ENCODE results near the gene ASAP3. TPM values are rescaled to one million over a fixed set of nuclear protein-coding genes. Genes with fewer than 3 reads are reported as not detected.

The ASAP3 gene
- total RNA-seq, 1 experiment from 2014 or later, result 17.6 TPM

GRCh38 chr1:23475641-23476040 lies 8.3 kb downstream of the ASAP3 start:
- no TSS peak for BruUV-seq (replicated peaks)
- Histone ChIP-seq H3K79me2 (ENCODE audit: low read depth) (no peaks in the 10 kb centered on the region), H3K9me3 (ENCODE audit: insufficient read depth, low read depth) (no peaks in the 10 kb centered on the region), H3K36me3 (ENCODE audit: low read depth) (no peaks in the 10 kb centered on the region), H3K4me2 (peak overlapping the region; percentile 46), H3K9me2 (ENCODE audit: insufficient read depth) (no peaks in the 10 kb centered on the region), H3K27me3 (ENCODE audit: insufficient read depth, low read depth) (no peaks in the 10 kb centered on the region), H3K27ac (peak overlapping the region; percentile 29; the same call in 1 of the 2 replicates), H3K4me3 (no peak overlapping the region), H3K4me1 (replicated peaks; ENCODE audit: insufficient read depth) (peaks cover 65% of the 10 kb centered on the region), H4K20me1 (ENCODE audit: insufficient read depth) (no peaks in the 10 kb centered on the region), H2AFZ (no peak overlapping the region), H3F3A (ENCODE audit: insufficient read depth, low read depth) (peaks cover 36% of the 10 kb centered on the region)
- POLR2A ChIA-PET (ENCODE audit: unreplicated experiment), result no interaction called here
- TF ChIP-seq EZH2 (IDR thresholded peaks at IDR 0.05; ENCODE audit: low read depth), result no peak
- TF ChIP-seq, protein P1, sequence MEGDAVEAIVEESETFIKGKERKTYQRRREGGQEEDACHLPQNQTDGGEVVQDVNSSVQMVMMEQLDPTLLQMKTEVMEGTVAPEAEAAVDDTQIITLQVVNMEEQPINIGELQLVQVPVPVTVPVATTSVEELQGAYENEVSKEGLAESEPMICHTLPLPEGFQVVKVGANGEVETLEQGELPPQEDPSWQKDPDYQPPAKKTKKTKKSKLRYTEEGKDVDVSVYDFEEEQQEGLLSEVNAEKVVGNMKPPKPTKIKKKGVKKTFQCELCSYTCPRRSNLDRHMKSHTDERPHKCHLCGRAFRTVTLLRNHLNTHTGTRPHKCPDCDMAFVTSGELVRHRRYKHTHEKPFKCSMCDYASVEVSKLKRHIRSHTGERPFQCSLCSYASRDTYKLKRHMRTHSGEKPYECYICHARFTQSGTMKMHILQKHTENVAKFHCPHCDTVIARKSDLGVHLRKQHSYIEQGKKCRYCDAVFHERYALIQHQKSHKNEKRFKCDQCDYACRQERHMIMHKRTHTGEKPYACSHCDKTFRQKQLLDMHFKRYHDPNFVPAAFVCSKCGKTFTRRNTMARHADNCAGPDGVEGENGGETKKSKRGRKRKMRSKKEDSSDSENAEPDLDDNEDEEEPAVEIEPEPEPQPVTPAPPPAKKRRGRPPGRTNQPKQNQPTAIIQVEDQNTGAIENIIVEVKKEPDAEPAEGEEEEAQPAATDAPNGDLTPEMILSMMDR (conservative IDR thresholded peaks at IDR 0.05), result no peak
- CTCF ChIA-PET, result no interaction called here
- DNase-seq, result peak in 1 of 2 experiments; percentile 53
- intact Hi-C loops (cut with micrococcal nuclease; ENCODE audit: unreplicated experiment), result loop anchor here (2.0 to 5.0 kb wide), 2 partner anchors 73 to 107 kb away; partner anchors contain the start of gene ZNF436

DNA sequence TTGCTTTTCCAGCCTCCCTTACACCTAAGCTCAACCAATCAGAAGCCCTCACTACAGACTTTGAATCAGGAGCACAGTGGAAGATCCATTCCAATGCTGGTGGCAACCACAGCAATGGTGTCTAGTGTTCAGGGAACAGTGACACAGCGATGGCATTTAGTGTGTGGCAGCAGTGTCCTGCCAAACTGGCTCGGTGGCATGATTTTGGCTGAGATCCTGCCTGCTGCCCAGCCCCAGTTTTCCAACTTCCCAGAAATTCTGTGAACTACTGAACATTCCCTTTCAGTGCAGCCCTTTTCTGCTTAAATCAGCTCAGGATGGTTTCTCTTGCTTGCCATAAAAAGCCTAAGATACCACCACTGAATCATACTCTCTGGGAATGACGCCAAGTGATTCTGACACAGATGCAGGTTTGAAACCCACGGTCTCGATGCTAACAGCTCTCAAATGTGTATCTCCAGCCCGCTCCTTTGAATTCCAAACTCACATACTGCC lies 8.8 kb downstream of the ASAP3 start:
- intact Hi-C loops (cut with micrococcal nuclease; ENCODE audit: unreplicated experiment), result loop anchor here (2.0 to 5.0 kb wide), 2 partner anchors 73 to 106 kb away; partner anchors contain the start of gene ZNF436
- peak; percentile 52 to 58 for DNase-seq
- H3F3A ChIP-seq (ENCODE audit: insufficient read depth, low read depth), result peaks cover 36% of the 10 kb centered on the region
- no peaks in the 10 kb centered on the region for H4K20me1 ChIP-seq (ENCODE audit: insufficient read depth)
- H3K4me1 ChIP-seq (replicated peaks; ENCODE audit: insufficient read depth), result peaks cover 63% of the 10 kb centered on the region
- H3K79me2 ChIP-seq (ENCODE audit: low read depth), result no peaks in the 10 kb centered on the region
- no peak overlapping the region for H3K4me3 ChIP-seq
- no TSS peak for BruUV-seq (replicated peaks)
- peak overlapping the region; percentile 29 for H3K27ac ChIP-seq
- no peaks in the 10 kb centered on the region for H3K9me3 ChIP-seq (ENCODE audit: insufficient read depth, low read depth)
- H3K4me2 ChIP-seq, result peak overlapping the region; percentile 46
- no peaks in the 10 kb centered on the region for H3K9me2 ChIP-seq (ENCODE audit: insufficient read depth)
- POLR2A ChIA-PET (ENCODE audit: unreplicated experiment), result interaction anchor here (0.6 kb wide), 1 partner anchor 72 kb away, joined by 5 read pairs; no protein-coding TSS in a partner anchor
- CTCF ChIA-PET, result no interaction called here
- no peaks in the 10 kb centered on the region for H3K27me3 ChIP-seq (ENCODE audit: insufficient read depth, low read depth)
- no peaks in the 10 kb centered on the region for H3K36me3 ChIP-seq (ENCODE audit: low read depth)
- H2AFZ ChIP-seq, result no peak overlapping the region
- TF ChIP-seq, protein P1 (conservative IDR thresholded peaks at IDR 0.05), result no peak
- TF ChIP-seq EZH2 (IDR thresholded peaks at IDR 0.05; ENCODE audit: low read depth), result no peak

GRCh38 chr1:23473037-23473800 lies 10.8 kb downstream of the ASAP3 start:
- Histone ChIP-seq H3K4me2 (peak overlapping the region; percentile 38; the same call in 1 of the 2 replicates), H4K20me1 (ENCODE audit: insufficient read depth) (no peaks in the 10 kb centered on the region), H3K4me1 (replicated peaks; ENCODE audit: insufficient read depth) (peaks cover 43% of the 10 kb centered on the region), H3K4me3 (no peak overlapping the region), H3F3A (ENCODE audit: insufficient read depth, low read depth) (peaks cover 26% of the 10 kb centered on the region), H3K9me2 (ENCODE audit: insufficient read depth) (no peaks in the 10 kb centered on the region), H3K36me3 (ENCODE audit: low read depth) (no peaks in the 10 kb centered on the region), H3K27ac (peak overlapping the region; percentile 34; the same call in 1 of the 2 replicates), H3K9me3 (ENCODE audit: insufficient read depth, low read depth) (no peaks in the 10 kb centered on the region), H2AFZ (no peak overlapping the region), H3K27me3 (ENCODE audit: insufficient read depth, low read depth) (no peaks in the 10 kb centered on the region), H3K79me2 (ENCODE audit: low read depth) (no peaks in the 10 kb centered on the region)
- BruUV-seq (replicated peaks), result no TSS peak
- peak; percentile 14 to 58 for DNase-seq
- CTCF ChIA-PET, result no interaction called here
- TF ChIP-seq, protein P1 (conservative IDR thresholded peaks at IDR 0.05), result no peak
- TF ChIP-seq EZH2 (IDR thresholded peaks at IDR 0.05; ENCODE audit: low read depth), result no peak
- POLR2A ChIA-PET (ENCODE audit: unreplicated experiment), result interaction anchor here (0.5 to 0.7 kb wide), 2 partner anchors 55 to 491 kb away, joined by 3 to 4 read pairs; no protein-coding TSS in a partner anchor
- intact Hi-C loops (cut with micrococcal nuclease; ENCODE audit: unreplicated experiment), result no loop called here
